Urinary bladder (tissue), 4 donors: ENCODE data around the gene TLR6. TPM values are rescaled to one million over a fixed set of nuclear protein-coding genes. Genes with fewer than 3 reads are reported as not detected.

ENCODE experiments used
- DNase-seq: peaks from one replicate; pipeline ENCODE4 v3.0.0-alpha.2; 2015; ENCODE audit errors: extremely low spot score
- H3K27ac ChIP-seq: one replicate; pipeline ENCODE4 v1.5.1; 2013; ENCODE audit warnings: low read depth, mild to moderate bottlenecking, moderate library complexity
- H3K36me3 ChIP-seq: one replicate; pipeline ENCODE4 v1.6.1; 2013; ENCODE audit warnings: mild to moderate bottlenecking, moderate library complexity; ENCODE audit not compliant: insufficient read depth
- H3K4me1 ChIP-seq: one replicate; pipeline ENCODE4 v1.6.1; 2013; ENCODE audit warnings: mild to moderate bottlenecking, moderate library complexity; ENCODE audit not compliant: insufficient read depth
- H3K4me3 ChIP-seq: one replicate; pipeline ENCODE4 v1.5.1; 2013; ENCODE audit warnings: low read depth, low read length
- WGBS: extraction: QIAGEN DNeasy Blood & Tissue Kit; methylation state at CpG from one replicate; pipeline ENCODE4 v1.1.7; 2013; 5-methylcytosine and 5-hydroxymethylcytosine counted together
- polyA plus RNA-seq: library from polyadenylated mRNA; stranded (reverse); fragments of 200-250 nt; gene quantifications from one replicate; pipeline ENCODE4 v1.2.3, GENCODE V29; 2013
- total RNA-seq: library from RNA; depleted of rRNA; stranded (reverse); fragments of >200 nt; gene quantifications from one replicate; pipeline ENCODE4 v1.2.3, GENCODE V29; 2014
- donor health status: healthy with polysubstance abuse.
- donor health status: healthy.

TLR6 gene
- total and polyA plus RNA-seq, 2 donors: 0.58 to 8.8 TPM

DNA sequence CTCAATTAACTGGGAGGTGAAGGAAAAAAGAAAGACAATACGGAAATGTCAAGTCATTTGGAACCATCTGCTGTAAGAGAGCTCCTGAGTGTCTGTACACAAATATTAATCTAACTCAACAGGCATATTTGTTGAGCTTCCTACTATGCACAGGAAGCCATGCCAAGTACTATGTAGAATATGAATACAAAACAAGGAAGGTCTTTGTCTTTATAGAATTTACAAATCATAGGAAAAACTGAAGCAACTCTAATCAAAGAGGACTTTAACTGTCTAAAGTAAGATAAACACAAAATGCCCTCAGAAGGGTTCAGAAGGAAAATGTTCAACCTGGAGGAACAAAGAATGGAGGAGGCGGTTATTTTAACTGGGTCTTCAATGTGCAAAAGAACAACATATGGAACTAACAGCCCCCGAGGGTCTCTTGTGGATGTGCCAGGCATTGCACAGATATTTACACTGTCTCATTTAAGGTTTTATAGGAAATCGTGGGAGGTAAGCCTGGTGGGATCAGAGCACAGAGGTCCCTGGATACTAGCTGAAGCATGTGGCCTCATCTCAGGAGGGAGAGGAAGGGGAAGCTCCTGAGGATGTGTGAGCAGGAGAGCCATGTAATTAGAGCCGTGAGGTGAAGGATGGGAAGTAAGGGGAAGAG, 16.8 kb upstream of the TLR6 start:
- H3K27ac ChIP-seq: peak overlapping the region; percentile 52
- no peak for DNase-seq
- WGBS: 55% methylated on average over 5 of the region's 5 CpGs
- H3K4me3 ChIP-seq: no peak overlapping the region
- no peaks in the 10 kb centered on the region for H3K36me3 ChIP-seq
- H3K4me1 ChIP-seq: peaks cover 2% of the 10 kb centered on the region

DNA sequence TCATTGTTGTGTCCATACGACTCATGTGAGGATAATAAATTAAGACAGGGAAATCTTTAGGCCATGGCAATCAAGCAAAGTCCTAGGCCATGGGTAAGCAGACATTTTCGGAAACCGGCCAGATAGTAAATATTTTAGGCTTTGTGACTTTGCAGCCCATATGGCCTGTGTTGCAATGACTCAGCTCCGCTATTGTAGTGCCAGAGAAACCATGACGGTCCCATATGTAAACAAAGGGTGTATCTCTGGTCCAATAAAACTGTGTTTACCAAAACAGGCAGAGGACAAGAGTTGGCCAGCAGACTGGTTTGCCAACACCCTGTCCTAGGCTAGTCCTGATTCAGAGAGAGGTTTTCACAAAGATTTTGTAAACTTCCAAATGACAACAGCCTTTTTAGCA, 16.0 kb upstream of the TLR6 start:
- Histone ChIP-seq H3K27ac (no peak overlapping the region), H3K4me1 (peaks cover 2% of the 10 kb centered on the region), H3K4me3 (no peak overlapping the region), H3K36me3 (no peaks in the 10 kb centered on the region)
- WGBS: 23% methylated on average over 5 of the region's 5 CpGs
- no peak for DNase-seq

DNA sequence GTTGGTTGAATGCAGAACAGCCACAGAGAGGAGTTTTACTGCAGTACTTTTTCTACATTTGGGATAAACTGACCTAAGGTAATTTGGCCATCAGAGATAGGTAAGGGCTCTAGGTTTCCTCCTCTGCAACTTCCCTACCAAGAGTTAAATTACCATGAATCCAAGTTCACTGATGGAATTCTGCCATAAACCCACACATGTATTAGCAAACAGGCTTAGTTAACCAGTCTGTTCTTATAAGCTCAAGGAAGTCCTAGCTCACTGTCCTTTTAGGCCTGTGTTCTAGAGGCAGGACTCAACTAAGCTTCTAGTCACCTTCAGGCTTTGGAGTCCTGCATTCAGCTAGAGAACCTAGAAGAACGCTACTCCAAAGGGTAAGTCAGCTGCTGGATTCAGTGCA, 15.0 kb upstream of the TLR6 start:
- Histone ChIP-seq H3K4me1 (peaks cover 2% of the 10 kb centered on the region), H3K36me3 (no peaks in the 10 kb centered on the region), H3K27ac (peak overlapping the region; percentile 35), H3K4me3 (no peak overlapping the region)
- 76% methylated on average over 1 of the region's 1 CpG for WGBS
- no peak for DNase-seq

DNA sequence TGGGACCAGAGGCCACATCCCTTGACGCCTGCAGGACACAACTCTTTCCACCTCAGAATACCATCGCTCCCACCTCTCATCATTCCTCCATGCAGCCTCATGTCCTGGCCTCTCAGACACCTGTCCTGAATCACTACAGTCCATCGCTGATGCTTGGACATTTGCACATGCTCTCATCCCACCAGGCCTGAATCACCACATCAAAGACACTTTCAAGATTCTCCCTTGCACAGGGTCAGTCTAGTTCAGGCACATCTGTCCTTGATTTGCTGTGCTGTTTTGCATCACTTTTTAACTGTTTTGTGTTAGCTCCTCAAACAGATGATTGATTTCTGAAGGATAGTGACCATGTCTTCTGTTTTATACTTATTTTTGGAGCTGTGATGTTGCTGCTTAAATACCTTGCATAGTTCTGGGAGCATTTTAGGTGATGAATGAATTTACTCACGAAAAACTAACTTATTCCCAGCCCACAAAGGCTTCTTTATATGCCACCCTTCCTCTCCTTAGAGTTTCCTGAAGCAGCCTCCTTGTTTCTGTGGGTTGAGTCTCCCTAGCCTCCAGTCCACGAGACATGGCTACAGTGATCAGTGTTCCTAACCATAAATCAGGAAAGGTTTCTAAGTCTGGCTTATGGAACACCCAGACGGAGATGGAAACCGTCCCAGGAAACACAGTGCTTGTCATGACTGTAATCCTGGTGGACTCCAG, 13.6 kb upstream of the TLR6 start:
- no peaks in the 10 kb centered on the region for H3K4me1 ChIP-seq
- no peak overlapping the region for H3K4me3 ChIP-seq
- WGBS: 45% methylated on average over 7 of the region's 7 CpGs
- no peaks in the 10 kb centered on the region for H3K36me3 ChIP-seq
- no peak for DNase-seq
- H3K27ac ChIP-seq: peak overlapping the region; percentile 66

DNA sequence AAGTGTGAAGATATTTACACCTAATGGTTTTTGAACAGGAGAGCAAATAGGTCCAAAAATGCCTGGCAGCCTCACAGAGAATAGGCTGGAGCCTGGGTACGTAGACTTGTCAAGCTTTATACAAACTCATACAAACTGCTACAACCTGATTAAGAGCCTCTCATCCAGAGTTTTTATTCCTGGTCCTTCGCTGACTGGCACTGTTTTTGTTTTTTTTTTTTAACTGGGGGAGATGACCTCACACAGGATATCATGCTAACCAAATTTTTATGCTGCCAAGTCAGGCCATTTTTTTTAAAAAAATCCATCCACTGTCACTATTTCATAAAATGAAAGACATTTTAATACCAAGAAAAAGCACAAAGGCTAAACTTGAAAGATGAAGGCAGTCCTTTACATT, 12.9 kb upstream of the TLR6 start:
- peak overlapping the region; percentile 66 for H3K27ac ChIP-seq
- DNase-seq: no peak
- peak overlapping the region; percentile 78 for H3K4me3 ChIP-seq
- H3K36me3 ChIP-seq: no peaks in the 10 kb centered on the region
- H3K4me1 ChIP-seq: no peaks in the 10 kb centered on the region
- WGBS: 30% methylated on average over 2 of the region's 2 CpGs

DNA sequence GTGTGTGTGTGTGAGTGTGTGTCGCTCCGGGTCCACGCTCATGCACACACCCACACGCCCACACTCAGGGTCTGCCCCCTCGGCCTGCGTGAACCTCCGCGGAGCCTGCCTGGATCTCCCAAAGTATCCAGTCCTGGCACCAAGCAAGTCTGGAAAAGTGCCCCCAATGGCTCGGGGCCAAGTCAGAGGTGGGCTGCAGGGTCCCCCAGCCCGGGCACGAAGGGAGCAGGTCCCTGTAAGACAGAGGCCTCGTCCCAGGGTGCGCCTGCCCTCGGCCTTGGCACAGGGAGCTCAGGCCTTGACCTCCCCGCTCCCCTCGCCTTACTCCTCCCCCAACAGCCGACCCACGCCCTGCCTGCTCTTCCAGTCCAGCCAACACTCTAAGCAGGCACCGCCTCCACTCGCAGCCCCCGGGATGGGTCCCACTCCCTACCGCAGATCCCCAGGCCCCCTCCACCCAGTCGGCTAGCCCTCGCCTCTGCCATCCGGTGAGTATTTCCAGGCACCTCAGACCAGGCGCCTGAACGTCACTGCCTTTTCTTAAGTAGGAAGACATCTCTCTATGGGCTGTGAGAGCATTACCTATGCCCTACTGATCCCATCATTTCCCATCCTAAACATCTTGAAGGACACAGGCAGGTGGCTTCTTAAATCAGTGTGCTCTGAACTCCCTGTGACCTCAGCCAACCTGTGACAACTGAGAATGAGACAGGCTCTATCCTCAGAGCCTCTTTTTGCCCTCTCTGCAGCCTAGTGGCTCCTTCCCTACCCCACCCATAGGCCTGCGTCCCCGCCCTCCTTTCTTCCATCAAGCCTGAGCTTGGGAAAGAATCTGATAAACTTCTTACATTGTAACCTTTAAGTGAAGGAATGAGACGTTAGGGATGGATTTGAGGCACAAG, 11.7 kb upstream of the TLR6 start:
- no peaks in the 10 kb centered on the region for H3K36me3 ChIP-seq
- WGBS: 11% methylated on average over 30 of the region's 30 CpGs
- peak overlapping the region; percentile 78 for H3K4me3 ChIP-seq
- peak overlapping the region; percentile 90 for H3K27ac ChIP-seq
- H3K4me1 ChIP-seq: no peaks in the 10 kb centered on the region
- DNase-seq: no peak

DNA sequence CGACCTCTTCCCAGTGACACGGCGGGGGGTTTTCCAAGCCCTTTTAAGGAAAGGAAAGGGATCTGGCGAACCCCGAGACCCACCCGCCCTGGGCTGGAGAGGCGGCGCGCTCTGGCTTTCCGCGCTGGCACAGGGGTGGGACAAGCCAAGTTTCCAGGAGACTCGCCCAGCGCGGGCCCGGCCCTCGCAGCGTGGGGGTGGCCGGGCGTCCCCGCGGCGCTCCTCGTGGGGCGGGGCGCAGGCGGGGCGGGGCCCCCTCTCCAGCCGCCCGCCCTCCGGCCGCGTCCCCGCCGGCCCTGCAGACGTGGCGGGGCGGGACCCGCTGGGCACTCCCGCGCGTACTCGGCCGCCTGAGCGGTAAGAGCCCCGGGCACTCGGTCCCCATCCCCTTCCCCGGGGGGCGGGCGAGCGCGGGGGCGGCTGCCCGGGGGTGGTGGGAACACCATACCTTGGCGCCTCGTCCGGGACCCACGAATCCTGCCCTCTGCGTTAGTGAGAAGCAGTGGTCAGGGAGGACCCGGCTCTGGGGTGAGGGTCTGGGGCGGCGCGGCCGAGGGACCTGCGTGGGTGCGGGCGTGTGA, 11.0 kb upstream of the TLR6 start, which contains the start of gene FAM114A1:
TSS of gene FAM114A1 (plus strand) at position 329 of the 581 bp plus-strand sequence. CDS start 10,273 bp downstream, outside the sequence.
- under 1% methylated on average over 66 of the region's 66 CpGs for WGBS

DNA sequence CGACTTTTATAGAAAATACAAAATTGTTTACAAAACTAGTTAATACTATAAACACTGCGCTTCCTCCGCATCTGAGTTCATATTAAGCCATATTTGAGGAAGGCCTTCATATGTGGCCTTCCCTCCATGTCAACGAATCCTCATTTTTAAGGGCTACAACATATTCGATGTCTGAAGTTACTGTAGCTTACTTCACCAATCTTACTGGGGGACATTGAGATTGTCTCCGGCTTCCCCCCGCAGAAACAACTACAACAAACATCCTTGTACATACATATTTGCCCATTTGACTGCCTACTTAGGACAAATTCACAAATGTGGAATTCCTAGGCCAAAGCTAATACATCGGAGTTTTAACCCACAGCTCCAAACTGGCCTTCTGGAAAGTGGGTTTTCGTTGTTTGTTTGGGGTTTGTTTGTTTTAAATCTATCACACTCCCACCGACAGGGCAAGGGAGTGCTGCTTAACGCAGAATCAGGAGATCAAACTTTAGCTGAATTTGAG, 10.4 kb upstream of the TLR6 start:
- DNase-seq: no peak
- H3K4me3 ChIP-seq: peak overlapping the region; percentile 78
- WGBS: 33% methylated on average over 11 of the region's 11 CpGs
- H3K27ac ChIP-seq: peak overlapping the region; percentile 84
- no peaks in the 10 kb centered on the region for H3K4me1 ChIP-seq
- no peaks in the 10 kb centered on the region for H3K36me3 ChIP-seq

More for the DNA sequence above, 11.0 kb upstream of the TLR6 start, which contains the start of gene FAM114A1:
- no peaks in the 10 kb centered on the region for H3K36me3 ChIP-seq
- H3K27ac ChIP-seq: peak within 1 kb of the TSS; percentile 90
- peak within 1 kb of the TSS; percentile 78 for H3K4me3 ChIP-seq
- no peak for DNase-seq
- no peaks in the 10 kb centered on the region for H3K4me1 ChIP-seq

DNA sequence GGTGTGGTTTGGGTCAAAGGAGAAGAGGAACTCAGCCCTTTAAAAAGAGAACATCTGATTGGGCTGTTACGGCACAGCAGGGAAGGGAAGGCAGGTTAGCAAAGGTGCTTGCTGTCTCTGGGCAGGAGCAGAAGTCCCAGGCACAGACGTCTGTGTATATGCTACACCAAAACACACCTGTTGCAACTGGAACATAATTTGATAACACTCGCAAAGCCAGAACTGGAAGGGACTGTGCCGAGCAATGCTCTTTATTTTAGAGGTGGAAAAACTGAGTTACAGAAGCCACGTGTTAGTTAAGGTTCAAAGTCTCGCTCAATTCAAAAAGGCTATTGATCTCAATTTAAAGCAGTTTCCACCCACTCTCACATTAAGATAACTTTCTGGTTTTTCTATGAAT, 8.8 kb upstream of the TLR6 start:
- Histone ChIP-seq H3K4me1 (no peaks in the 10 kb centered on the region), H3K36me3 (no peaks in the 10 kb centered on the region), H3K27ac (no peak overlapping the region), H3K4me3 (no peak overlapping the region)
- DNase-seq: no peak
- WGBS: 73% methylated on average over 6 of the region's 6 CpGs

DNA sequence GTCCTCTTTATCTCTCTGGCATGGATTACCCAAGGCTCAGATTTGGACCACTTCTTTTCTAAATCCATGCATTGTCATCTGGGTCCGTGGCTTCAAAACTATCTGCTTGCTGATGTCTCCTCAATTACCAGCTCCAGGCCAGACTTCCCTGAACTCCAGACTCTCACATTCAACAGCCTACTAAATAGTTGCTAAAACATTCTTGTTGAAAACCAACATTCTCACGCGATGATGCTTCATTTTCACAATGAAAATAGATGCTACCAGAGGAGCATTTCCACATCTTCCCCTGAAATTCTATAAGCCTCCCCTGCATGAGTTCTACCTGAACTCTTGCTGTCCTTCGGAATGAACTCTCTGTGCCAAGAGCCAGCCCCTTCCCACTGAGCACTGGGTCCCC, 5.2 kb upstream of the TLR6 start:
- no peak overlapping the region for H3K27ac ChIP-seq
- H3K4me1 ChIP-seq: no peaks in the 10 kb centered on the region
- 86% methylated on average over 4 of the region's 4 CpGs for WGBS

DNA sequence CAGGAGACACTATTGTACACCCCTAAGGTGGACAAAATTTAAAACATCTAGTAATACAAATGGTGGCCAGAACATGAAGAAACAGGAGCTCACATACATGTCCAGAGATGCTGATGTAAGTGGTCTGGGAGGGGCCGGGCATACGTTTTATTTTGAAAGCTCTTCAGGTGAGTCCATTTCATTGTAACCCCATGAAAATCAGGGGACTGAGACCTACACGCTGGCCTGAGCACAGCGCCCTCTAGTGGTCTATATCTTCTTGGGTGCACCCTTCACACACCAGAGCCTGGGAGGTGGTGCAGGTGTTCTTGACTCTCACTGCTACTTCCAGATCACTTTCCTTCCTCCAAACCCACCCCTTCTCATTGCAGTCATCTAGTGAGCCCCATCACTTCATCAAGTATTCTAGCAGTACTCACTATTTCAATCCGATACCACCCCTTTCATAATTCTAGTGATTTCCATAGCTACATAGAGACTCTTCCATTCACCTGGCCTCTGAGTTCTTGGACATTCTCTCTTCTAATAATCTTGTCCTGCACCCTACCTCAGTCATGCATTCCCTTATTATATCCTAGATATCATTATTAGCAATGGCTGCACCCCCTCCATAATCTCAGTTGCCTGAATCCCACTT, 4.3 kb upstream of the TLR6 start:
- no peak for DNase-seq
- Histone ChIP-seq H3K36me3 (no peaks in the 10 kb centered on the region), H3K27ac (no peak overlapping the region), H3K4me3 (no peak overlapping the region), H3K4me1 (no peaks in the 10 kb centered on the region)
- WGBS: 46% methylated on average over 5 of the region's 5 CpGs

More for the DNA sequence above, 5.2 kb upstream of the TLR6 start:
- no peak overlapping the region for H3K4me3 ChIP-seq
- no peak for DNase-seq
- H3K36me3 ChIP-seq: no peaks in the 10 kb centered on the region

DNA sequence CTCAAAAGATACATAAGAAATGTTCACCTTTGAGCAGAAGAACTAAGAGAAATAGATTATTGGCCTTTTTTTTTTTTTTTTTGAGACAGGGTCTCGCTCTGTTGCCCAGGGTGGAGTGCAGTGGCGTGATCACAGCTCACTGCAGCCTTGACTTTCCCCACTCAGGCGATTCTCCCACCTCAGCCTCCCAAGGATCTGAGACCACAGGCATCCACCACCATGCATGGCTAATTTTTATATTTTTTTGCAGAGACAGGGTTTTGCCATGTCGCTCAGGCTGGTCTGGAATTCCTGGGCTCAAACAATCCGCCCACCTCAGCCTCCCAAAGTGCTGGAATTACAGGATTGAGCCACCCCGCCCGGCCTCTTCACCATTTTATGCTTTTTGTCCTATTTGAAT, 2.9 kb upstream of the TLR6 start:
- H3K27ac ChIP-seq: no peak overlapping the region
- H3K4me1 ChIP-seq: no peaks in the 10 kb centered on the region
- 97% methylated on average over 7 of the region's 7 CpGs for WGBS
- no peak overlapping the region for H3K4me3 ChIP-seq
- no peaks in the 10 kb centered on the region for H3K36me3 ChIP-seq
- DNase-seq: no peak

DNA sequence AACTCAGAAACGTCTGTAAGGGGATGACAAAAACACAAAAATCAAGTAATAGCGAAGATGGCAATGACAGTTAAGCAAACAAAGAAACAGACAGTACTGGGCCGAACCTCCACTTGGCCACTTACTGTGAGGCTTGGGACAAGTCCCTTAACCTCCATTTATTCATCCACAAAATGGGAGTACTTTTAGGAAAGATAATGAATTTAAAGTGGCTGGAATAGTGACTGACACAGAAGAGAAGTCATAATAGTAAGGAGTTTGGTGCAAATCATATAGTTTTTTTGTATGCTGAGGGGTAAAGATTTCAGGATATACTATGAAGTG, 1.4 kb upstream of the TLR6 start:
- Histone ChIP-seq H3K4me3 (no peak overlapping the region), H3K36me3 (no peaks in the 10 kb centered on the region), H3K27ac (no peak overlapping the region), H3K4me1 (no peaks in the 10 kb centered on the region)
- no peak for DNase-seq
- 71% methylated on average over 3 of the region's 3 CpGs for WGBS
